Measurements from ENCODE around the gene TCEA3. TPM values are rescaled to one million over a fixed set of nuclear protein-coding genes. Genes with fewer than 3 reads are reported as not detected.

TCEA3 gene
- total RNA-seq, 4 donors from 2014 or later, result 34.1 to 93.1 (median 43.2) TPM

DNA sequence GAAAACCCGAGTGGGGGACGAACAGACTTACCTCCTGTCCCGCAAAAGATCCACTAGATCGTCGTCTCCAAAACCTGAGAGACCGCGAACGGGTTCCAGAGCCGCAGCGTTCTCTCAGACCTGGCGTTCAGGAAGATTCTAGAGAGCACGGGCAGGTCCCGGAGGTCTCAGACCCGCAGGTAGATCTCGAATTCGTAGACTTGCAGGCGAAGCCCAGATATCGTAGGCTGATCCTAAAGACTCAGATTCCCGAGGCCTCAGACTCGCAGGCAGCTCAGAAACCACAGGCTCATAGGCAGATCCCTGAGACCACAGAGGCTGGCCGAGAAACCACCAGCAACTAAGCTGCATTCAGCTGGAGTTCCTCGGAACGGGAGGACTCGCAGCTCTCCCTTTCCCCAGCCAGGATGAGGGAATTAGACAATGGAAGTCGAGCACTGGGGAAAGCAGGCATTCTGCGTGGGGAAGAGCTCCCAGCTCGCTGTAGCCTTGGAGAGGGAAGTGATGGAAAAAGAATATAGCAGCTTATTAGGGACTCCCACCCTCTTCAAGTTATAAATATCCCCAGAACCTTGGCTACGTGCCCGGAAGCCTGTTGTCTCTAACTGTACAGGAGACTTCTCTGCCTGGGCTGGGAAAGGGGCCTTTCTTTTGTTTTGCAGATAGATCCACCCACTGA lies 55.1 kb downstream of the TCEA3 start, which contains the start of gene ZNF436:
Gene ZNF436 (minus strand): TSS at position 502 of the 679 bp plus-strand sequence. CDS start 1,831 bp downstream, outside the sequence.
- peaks cover 11% of the 10 kb centered on the region for H3K36me3 ChIP-seq
- TF ChIP-seq, protein P1, sequence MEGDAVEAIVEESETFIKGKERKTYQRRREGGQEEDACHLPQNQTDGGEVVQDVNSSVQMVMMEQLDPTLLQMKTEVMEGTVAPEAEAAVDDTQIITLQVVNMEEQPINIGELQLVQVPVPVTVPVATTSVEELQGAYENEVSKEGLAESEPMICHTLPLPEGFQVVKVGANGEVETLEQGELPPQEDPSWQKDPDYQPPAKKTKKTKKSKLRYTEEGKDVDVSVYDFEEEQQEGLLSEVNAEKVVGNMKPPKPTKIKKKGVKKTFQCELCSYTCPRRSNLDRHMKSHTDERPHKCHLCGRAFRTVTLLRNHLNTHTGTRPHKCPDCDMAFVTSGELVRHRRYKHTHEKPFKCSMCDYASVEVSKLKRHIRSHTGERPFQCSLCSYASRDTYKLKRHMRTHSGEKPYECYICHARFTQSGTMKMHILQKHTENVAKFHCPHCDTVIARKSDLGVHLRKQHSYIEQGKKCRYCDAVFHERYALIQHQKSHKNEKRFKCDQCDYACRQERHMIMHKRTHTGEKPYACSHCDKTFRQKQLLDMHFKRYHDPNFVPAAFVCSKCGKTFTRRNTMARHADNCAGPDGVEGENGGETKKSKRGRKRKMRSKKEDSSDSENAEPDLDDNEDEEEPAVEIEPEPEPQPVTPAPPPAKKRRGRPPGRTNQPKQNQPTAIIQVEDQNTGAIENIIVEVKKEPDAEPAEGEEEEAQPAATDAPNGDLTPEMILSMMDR (IDR thresholded peaks at IDR 0.05), result no peak
- TF ChIP-seq POLR2AphosphoS5 (IDR thresholded peaks at IDR 0.05), result no peak
- TF ChIP-seq POLR2A (IDR thresholded peaks at IDR 0.05), result no peak
- TF ChIP-seq EP300 (IDR thresholded peaks at IDR 0.05), result no peak
- DNase-seq (ENCODE audit: low spot score in 2 of 2), result peak; percentile 91 to 92
- H3K4me3 ChIP-seq, result peak within 1 kb of the TSS; percentile 65
- H3K27me3 ChIP-seq, result no peaks in the 10 kb centered on the region
- 3% methylated on average over 24 of the region's 29 CpGs for WGBS
- peak within 1 kb of the TSS; percentile 98 for H3K27ac ChIP-seq
- H3K9me3 ChIP-seq, result no peaks in the 10 kb centered on the region
- H3K4me1 ChIP-seq, result peaks cover 60% of the 10 kb centered on the region

GRCh38 chr1:23368562-23369334 lies 55.8 kb downstream of the TCEA3 start:
- Histone ChIP-seq H3K27me3 (no peaks in the 10 kb centered on the region), H3K36me3 (peaks cover 18% of the 10 kb centered on the region), H3K27ac (peak overlapping the region; percentile 98), H3K9me3 (peaks cover 4% of the 10 kb centered on the region), H3K4me3 (peak overlapping the region; percentile 65), H3K4me1 (peaks cover 60% of the 10 kb centered on the region)
- TF ChIP-seq EP300 (IDR thresholded peaks at IDR 0.05) (peak; percentile 39), POLR2A (IDR thresholded peaks at IDR 0.05) (peak in 1 of 2 donors; percentile 81), POLR2AphosphoS5 (IDR thresholded peaks at IDR 0.05) (peak; percentile 29 to 66 (median 58))
- TF ChIP-seq, protein P1 (IDR thresholded peaks at IDR 0.05), result no peak
- WGBS, result 0% methylated on average over 38 of the region's 61 CpGs
- peak; percentile 95 to 96 for DNase-seq (ENCODE audit: low spot score in 2 of 2)

GRCh38 chr1:23367791-23368561 lies 56.6 kb downstream of the TCEA3 start:
- WGBS, result 2% methylated on average over 26 of the region's 41 CpGs
- H3K27me3 ChIP-seq, result no peaks in the 10 kb centered on the region
- peak; percentile 99 to 100 for DNase-seq (ENCODE audit: low spot score in 2 of 2)
- H3K9me3 ChIP-seq, result peaks cover 11% of the 10 kb centered on the region
- H3K4me1 ChIP-seq, result peaks cover 60% of the 10 kb centered on the region
- peak overlapping the region; percentile 98 for H3K27ac ChIP-seq
- peaks cover 26% of the 10 kb centered on the region for H3K36me3 ChIP-seq
- peak; percentile 36 to 91 (median 79) for TF ChIP-seq POLR2AphosphoS5 (IDR thresholded peaks at IDR 0.05)
- TF ChIP-seq EP300 (IDR thresholded peaks at IDR 0.05), result no peak
- TF ChIP-seq POLR2A (IDR thresholded peaks at IDR 0.05), result peak in 1 of 2 donors; percentile 49
- H3K4me3 ChIP-seq, result peak overlapping the region; percentile 65

DNA sequence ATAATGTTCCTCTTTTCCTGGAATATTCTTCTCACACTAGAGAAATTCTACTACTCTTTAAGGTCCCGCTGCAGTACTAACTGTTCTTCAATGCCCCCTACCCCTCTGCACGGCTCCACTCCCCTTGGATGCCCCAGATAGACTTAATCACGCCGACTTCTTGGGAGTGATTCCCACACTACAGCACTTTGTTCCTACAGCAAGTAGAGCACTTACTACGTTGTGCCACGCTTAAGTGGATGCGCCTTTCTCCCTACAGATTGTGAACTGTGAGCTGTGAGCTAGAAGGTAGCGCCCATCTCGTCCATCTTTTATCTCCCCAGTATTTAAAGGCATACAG lies 57.1 kb downstream of the TCEA3 start:
- Histone ChIP-seq H3K27me3 (no peaks in the 10 kb centered on the region), H3K4me3 (peak overlapping the region; percentile 65), H3K27ac (peak overlapping the region; percentile 98), H3K4me1 (peaks cover 57% of the 10 kb centered on the region), H3K36me3 (peaks cover 31% of the 10 kb centered on the region), H3K9me3 (peaks cover 17% of the 10 kb centered on the region)
- WGBS, result 36% methylated on average over 9 of the region's 9 CpGs
- TF ChIP-seq POLR2A (IDR thresholded peaks at IDR 0.05) (no peak), POLR2AphosphoS5 (IDR thresholded peaks at IDR 0.05) (no peak), EP300 (IDR thresholded peaks at IDR 0.05) (no peak)
- TF ChIP-seq, protein P1 (IDR thresholded peaks at IDR 0.05), result no peak
- peak in 1 of 2 donors; percentile 64 for DNase-seq (ENCODE audit: low spot score in 2 of 2)

DNA sequence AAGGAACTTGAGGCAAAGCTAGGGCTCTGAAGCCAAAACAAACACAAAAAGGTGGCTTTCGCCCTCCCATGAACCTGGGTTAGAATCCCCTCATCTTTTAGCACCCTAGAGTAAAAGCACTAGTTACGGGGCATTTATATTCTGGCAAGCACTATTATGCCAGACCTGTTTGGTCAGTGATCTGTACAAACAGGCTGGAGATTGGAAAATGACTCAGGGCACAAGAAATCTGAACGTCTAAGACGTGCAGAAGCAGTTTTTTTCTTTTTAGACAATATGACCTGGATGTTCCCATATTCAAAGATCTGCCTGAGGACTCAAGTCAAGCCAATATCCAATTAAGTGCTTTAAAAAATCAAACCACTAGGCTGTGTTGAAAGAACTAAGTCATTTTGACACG lies 58.0 kb downstream of the TCEA3 start:
- Histone ChIP-seq H3K36me3 (peaks cover 40% of the 10 kb centered on the region), H3K4me1 (peaks cover 49% of the 10 kb centered on the region), H3K9me3 (peaks cover 25% of the 10 kb centered on the region), H3K27me3 (no peaks in the 10 kb centered on the region), H3K27ac (peak overlapping the region; percentile 98), H3K4me3 (peak overlapping the region; percentile 65)
- DNase-seq (ENCODE audit: low spot score in 2 of 2), result no peak
- WGBS, result 53% methylated on average over 5 of the region's 5 CpGs
- TF ChIP-seq POLR2AphosphoS5 (IDR thresholded peaks at IDR 0.05), result no peak
- no peak for TF ChIP-seq EP300 (IDR thresholded peaks at IDR 0.05)
- TF ChIP-seq, protein P1 (IDR thresholded peaks at IDR 0.05), result no peak
- no peak for TF ChIP-seq POLR2A (IDR thresholded peaks at IDR 0.05)

Data from suprapubic skin (tissue), 4 donors.